ENCODE results near the gene PTGES2.

DNA sequence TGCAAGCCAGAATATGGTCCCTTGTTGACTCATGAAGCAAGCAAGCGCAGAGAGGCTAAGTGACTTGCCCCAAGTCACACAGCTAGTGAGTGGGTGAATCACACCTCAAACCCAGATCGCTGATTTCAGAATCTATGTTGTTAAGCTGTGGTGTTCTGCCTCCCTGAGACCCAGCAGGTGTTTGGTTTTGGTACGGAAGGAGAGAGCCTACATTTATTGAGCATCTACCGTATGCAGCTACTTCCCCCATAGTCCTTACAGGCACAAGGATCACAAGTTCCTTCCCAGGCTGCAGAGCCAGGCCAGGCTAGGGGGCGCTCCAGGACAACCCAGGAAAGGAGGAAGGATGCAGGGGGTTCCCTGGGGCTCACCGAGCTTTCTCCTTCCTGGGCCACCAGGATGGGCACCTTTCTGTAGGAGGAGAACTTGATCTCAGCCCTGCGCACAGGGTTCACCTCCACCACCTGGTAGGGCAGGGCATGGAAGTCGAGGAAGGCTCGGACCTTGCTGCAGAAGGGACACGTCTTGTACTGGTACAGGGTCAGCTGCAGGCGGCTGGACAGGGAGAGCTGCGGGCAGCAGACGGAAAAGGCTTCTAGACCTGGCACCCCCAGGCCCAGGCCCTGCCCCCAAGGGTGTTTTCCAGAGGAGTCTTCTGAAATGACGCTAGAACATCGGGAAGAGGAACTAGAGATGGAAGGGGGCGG, 2.5 kb downstream of the PTGES2 start:
- peak in 4 of 7 experiments; percentile 16 to 72 (median 30) for TF ChIP-seq CTCF (IDR thresholded peaks at IDR 0.05)
- TF ChIP-seq EP300 (IDR thresholded peaks at IDR 0.05), result no peak
